GM19452 (cell line): ENCODE results near the gene ITGA4.

Experiments
- ATAC-seq: cut with Tn5 transposase; IDR thresholded peaks from one replicate; pipeline ENCODE4 v1.9.1; 2021; ENCODE audit not compliant: unreplicated experiment

Gene ITGA4

GRCh38 chr2:181499231-181499630 is 42.0 kb downstream of the ITGA4 start:
- no peak for ATAC-seq

- no peak for ATAC-seq
Measured at GRCh38 chr2:181500201-181500600, 43.0 kb downstream of the ITGA4 start.

GRCh38 chr2:181515719-181516118 is 58.5 kb downstream of the ITGA4 start:
- no peak for ATAC-seq

- ATAC-seq: no peak
Measured at GRCh38 chr2:181516992-181517391, 59.8 kb downstream of the ITGA4 start.

GRCh38 chr2:181517685-181518301 is 60.6 kb downstream of the ITGA4 start:
- ATAC-seq: no peak

- ATAC-seq: no peak
Measured at GRCh38 chr2:181520253-181520652, 63.1 kb downstream of the ITGA4 start.

GRCh38 chr2:181523756-181524155 is 66.6 kb downstream of the ITGA4 start:
- ATAC-seq: no peak

- no peak for ATAC-seq
Measured at GRCh38 chr2:181526014-181526413, 68.8 kb downstream of the ITGA4 start.

- ATAC-seq: no peak
Measured at GRCh38 chr2:181527058-181527457, 69.9 kb downstream of the ITGA4 start.

- ATAC-seq: no peak
Measured at GRCh38 chr2:181528441-181528840, 71.3 kb downstream of the ITGA4 start.

- ATAC-seq: no peak
Measured at GRCh38 chr2:181536730-181537129, 79.5 kb downstream of the ITGA4 start.

GRCh38 chr2:181540421-181540820 is 83.2 kb downstream of the ITGA4 start:
- ATAC-seq: no peak

GRCh38 chr2:181542170-181542569 is 85.0 kb downstream of the ITGA4 start:
- ATAC-seq: no peak

- no peak for ATAC-seq
Measured at GRCh38 chr2:181546086-181546485, 88.9 kb downstream of the ITGA4 start.

- ATAC-seq: no peak
Measured at GRCh38 chr2:181552808-181553207, 95.6 kb downstream of the ITGA4 start.

GRCh38 chr2:181553244-181553643 is 96.1 kb downstream of the ITGA4 start:
- ATAC-seq: no peak

- no peak for ATAC-seq
Measured at GRCh38 chr2:181554061-181554830, 97.1 kb downstream of the ITGA4 start.

- ATAC-seq: no peak
Measured at GRCh38 chr2:181558371-181558770, 101.2 kb downstream of the ITGA4 start.

- no peak for ATAC-seq
Measured at GRCh38 chr2:181563101-181563692, 106.0 kb downstream of the ITGA4 start.

- ATAC-seq: no peak
Measured at GRCh38 chr2:181566334-181567032, 109.3 kb downstream of the ITGA4 start.

- ATAC-seq: no peak
Measured at GRCh38 chr2:181570059-181570458, 112.9 kb downstream of the ITGA4 start.
